Ureter (tissue), 1 donor: Measurements from ENCODE around the gene C16orf96. TPM values are rescaled to one million over a fixed set of nuclear protein-coding genes. Genes with fewer than 3 reads are reported as not detected.

Source experiments
- DNase-seq: peaks from one replicate; pipeline ENCODE4 v3.0.0-alpha.2; 2020; ENCODE audit warnings: low spot score
- total RNA-seq: library from RNA; stranded (reverse); gene quantifications from one replicate; pipeline ENCODE4 v1.2.4, GENCODE V29; 2023
- donor health status: DM: yes; HTN: yes; CAD: no.

C16orf96 gene
- total RNA-seq, 1 donor from 2014 or later = not detected

DNA sequence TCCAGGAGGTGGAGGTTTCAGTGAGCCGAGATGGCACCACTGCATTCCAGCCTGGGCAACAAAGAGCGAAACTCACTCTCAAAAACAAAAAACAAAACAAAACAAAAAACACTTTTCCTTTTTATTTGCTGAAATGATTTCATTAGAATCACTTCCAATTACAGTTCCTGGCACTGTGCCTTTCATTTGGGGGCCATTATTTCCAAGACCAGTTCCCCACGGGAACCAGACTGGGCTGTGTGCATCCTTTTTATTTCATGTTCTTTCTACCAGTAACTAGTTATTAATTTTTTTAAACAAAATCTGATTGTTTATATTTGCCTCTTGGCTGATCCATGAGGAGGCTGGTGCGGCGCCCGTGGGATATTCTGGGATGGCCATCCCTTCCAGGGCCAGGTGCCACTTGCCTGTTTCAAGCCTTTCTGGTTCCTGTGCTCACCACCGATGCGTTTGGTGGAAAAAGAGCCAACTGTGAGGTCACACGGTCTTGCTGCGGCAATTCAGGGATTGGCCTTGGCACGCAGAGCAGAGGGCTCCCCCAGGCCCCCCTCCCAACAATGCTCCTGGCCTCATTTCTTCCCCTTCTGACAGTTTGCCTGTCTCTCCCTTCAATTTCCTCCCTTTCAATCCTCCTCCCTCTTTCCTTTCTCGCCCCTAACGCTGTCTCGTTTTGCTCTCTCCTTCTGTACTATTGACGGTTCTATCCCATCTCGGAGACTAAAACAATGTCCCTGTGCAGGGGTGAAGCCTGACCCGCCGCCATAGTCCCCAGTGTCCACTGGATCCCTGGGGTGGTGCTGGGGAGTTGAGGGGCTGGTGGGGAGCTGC lies 45.1 kb downstream of the C16orf96 start:
- DNase-seq = no peak

DNA sequence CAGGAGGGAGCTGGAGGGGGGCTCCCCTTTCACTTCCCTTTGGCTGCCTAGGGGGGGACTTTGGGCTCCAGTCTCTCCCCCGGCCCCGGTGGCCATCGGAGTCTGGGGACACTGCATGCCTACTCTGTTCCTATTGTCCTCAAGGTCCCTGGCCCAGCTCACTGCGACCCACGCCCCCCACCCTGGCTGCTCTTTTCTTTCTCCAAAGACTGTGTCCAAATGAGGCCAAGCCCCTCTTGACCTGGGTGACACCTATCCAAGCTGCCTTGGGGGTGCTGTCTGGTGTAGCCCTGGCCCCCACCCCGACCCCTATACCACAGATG lies 45.7 kb downstream of the C16orf96 start:
- no peak for DNase-seq

DNA sequence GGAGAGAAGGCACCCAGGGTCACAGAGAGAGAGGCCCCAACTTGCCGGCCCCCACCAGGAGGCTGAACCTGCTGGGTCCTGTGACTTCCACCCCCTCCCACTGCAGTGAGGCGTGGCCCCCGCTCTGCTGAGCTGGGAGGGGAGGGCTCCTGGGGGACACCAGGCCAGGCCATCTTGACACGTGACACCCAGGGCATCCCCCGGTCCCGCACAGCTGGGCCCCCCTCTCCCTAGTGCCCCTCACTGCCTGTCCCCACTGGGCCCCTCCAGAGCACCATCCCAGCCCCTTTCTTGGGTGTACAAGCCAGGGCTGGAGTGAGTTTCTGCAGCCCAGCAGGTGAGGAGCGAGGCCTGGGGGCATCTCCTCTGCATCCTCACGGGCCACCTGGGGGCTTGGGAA lies 46.2 kb downstream of the C16orf96 start:
- DNase-seq = no peak

DNA sequence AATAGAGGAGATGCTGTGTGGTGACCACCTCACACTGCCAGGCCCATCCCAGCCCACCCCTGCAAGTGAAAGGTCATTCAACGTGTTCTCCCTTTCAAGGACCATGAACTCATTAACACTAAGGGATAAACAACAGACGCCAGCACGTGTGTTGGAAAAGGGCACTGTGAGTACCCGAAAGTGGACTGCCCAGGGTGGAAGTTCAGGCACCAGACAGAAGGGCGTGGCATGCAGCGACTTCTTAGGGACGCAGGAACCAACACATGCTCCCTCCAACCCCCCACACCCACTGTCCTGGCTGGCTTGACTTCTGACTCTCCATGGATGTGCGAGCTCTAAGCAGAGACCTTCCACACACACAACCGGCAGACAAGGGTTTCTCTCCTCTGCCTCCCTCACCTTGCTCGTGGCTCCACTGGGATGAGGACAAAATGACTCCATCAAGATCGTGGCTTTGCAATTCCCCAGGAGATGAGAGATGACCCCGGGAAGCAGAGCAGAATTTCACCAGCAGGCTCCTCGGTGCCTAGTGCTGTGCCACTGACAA lies 47.6 kb downstream of the C16orf96 start:
- no peak for DNase-seq

DNA sequence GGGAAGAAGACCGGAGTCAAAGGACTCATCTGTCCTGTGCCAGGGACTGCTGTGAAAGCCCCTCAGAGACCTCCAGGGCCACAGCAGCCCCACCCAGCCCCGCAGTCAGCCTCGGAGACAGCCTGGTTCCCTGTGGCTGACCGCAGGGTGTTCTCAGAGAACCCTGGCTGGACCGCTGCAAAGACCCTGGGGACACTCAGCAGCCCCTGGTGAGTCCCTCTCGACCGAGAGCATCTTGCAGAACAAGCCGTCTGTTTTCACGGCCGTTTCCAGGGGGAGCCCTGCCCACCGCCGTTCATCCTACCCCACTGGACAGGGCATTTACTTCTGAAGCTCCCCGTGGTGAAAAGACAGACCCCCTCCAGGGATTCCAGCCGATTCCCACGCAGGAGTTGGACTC lies 48.3 kb downstream of the C16orf96 start:
- DNase-seq = no peak

DNA sequence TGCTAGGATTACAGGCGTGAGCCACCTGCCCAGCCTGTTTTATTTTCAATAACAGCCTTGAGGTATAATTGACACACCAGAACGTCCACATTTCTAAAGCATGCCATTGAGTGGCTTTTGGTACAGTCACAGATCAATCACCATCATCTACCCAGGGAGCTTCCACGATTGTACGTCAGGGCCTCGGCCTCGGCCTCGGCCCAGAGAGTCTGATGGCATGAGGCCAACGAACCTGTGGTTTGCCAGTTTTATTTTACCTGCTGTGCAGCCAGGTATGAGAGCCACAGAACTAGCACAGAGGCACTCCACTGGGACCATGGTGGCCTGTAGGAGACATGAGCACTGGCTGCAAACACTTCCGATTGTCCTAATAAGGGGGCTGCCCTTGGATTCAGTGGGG lies 50.2 kb downstream of the C16orf96 start:
- DNase-seq = no peak

DNA sequence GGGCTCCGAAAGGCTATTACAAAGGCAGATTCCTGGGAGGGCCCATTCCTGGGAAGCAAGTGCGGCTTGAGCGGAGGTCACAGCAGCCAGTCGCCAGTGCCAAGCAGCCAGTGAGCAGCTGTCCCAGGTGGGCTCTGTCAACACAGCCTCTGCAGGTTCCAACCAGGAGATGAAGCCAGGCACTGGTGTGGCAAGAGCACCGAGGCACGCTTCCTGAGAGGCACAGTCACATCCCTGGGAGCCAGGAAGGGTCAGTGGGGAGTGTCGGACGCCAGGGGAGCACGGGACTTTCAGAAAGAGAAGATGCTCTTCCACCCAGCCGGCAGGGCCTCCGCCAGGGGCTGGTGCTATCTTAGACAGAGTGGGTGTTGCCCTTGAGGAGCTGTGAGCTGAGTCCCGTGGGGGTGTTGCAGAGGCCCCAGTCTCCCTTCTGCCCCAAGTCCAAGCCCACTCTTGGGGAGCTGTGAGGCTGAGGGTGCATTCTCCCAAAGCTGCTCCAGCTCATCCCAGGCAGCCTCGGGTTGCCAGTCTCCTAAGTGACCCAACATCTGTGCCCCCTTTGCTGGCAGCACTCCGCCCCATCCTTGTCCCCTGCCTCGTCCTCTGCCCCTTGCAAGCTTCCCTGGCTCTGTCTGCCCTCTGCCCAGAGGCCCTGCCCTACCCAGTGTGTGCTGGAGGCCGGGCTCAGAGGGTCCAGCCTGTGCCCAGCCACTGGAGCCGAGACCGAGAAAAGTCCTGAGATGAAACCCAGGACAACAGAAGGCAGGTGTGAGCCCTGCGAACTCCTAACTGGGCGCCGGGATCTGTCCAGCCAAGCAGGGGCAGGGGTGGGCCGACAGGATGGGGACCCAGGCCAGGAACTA lies 51.9 kb downstream of the C16orf96 start:
- DNase-seq = no peak

DNA sequence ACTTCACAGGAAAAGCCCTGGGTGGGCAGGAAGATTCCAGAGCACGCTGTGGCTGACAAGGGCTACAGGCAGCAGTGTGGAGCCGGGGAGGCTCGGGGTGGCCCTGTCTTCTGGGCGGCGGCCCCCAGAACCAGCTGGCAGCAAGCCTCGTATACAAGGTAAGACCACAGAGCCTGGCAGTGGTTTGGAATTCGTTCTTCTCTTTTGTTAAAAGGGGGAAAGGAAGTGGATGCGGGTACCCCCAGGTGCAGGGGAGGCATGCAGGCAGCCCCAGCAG lies 52.5 kb downstream of the C16orf96 start:
- no peak for DNase-seq

DNA sequence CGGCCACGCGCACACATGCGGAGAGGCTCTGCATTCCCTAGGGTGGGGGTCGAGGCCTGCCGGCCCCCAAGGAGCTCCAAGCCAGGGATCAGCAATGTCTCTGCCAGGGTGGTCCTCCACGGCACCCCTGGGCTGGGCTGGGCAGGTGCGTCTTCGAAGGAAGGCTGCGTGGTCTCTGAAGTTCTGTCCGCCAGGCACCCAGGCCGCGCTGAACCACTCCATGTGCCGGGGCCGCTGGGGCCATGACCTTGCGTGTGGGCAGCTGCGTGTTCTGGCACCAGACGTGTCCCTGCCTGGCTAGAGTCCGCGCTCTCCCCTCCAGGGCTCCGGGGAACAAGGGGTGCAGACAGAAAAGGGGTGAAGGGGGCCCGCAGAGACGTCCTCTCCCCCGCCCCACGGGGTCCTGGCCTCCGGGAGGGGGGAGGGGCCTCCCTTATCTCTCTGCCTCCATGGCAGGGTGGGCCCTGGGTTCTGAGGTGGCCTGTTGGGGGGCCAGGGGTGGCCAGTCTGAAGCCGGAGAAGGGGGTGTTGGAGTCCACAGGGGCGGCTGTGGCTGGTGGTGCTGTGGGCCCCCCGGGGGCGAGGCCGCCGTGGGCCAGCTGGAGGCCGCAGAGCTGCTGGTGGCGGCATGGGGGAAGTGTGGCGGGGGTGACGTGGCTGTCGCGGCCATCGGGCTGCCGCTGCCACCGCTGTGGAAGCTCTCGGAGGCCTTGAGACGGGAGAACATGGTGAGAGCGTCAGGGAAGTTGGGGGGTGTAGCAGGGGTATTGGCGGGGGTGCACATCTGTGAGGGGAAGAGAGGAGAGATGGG lies 53.3 kb downstream of the C16orf96 start:
- DNase-seq = no peak

DNA sequence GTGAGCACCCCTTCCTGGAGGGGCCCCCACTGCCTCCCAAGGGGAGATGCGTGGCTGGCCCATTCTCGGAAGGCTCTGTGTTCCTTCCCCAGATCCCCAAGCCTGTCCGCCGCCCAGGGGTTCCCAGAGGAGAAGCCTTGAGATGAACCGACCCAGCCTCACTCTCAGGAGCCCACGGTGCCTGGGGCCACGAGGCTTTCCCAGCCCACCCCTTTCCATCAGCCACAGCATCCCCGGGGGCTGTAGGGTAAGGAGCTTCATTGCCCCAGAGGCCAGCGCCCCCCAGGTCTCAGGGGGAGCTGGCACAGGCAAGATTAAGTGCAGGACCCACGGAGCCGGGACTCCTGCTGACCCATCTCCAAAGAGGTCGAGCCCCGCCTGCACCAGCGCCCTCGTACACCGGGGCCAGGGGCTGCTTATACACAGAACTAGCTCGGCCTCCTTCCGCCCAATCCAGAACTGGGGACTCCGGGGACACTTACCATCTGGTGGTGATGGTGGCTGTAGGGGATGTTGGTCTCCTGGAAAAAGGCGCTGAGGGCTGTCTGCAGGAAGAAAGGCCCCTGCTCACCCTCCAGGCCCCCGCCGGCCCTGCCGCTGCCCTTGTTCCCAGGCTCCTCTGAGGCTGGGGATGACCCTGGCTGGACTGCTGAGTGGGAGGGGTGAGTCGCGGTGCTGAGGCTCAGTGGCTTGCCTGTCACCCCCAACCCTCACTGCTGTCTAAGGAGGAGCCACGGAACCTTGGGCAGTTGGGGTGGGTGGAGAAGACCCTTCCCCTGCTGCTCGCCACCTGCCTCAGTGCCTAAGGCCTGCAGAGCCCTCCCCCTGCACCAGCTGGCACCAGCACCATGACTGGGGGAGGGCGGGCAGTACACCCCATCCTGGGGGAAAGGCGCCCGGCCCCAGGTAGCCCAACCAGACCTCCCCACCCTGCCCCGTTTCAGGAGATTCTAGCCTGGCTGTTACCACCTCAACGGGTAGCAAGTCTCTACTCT lies 54.2 kb downstream of the C16orf96 start:
- no peak for DNase-seq

DNA sequence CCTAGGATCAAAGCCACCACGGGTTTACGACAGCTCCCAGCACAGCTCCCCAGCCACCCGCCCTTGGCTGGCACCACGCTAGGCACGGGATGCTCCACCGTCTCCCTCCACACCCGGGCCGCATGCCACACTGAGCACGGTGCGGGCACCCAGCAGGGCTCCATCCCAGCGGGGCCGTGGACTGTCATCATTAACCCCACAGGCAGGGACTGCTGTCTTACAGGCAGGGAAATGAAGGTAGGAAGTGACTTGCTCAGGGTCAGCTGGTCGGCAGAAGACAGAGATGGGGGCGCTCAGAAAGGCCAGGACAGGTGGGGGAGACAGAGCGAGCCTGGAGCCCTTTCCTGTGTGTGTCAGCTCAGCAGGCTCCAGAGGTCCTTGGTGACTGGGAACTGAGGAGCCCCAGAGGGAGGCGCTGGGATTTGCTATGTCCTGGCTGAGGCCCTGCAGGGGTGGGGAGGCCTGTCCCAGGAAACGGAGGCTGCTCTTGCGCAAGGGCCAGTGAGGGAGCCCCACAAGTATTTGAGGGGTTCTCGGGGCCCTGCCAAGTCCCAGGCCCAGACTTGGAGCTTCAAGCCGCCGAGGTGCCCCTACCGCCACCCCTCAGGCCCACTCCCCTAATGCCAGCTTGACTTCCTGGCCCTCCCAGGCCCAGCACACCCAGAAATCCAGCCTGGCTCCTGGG lies 55.3 kb downstream of the C16orf96 start:
- no peak for DNase-seq

DNA sequence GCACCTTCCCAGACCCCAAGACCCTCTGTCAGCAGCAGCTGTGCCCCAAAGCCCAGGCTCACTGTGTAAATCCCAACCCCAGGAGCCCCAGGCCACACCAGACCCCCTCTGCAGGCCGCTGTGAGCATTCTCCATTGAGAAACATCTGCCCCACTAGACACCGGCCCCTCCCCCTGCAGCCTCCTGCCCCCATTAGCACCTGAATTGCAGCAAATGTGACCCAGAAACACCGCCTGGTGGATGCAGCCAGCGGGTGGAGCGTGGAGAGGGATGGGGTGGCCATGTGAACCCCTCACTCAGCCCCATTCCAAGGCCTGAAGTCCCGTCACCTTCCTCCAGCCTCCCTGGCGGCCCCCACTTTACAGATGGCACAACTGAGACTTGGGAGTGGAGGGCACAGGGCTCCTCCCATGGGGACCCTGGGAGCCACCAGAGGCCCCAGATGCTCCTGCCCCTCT lies 56.4 kb downstream of the C16orf96 start:
- DNase-seq = no peak

DNA sequence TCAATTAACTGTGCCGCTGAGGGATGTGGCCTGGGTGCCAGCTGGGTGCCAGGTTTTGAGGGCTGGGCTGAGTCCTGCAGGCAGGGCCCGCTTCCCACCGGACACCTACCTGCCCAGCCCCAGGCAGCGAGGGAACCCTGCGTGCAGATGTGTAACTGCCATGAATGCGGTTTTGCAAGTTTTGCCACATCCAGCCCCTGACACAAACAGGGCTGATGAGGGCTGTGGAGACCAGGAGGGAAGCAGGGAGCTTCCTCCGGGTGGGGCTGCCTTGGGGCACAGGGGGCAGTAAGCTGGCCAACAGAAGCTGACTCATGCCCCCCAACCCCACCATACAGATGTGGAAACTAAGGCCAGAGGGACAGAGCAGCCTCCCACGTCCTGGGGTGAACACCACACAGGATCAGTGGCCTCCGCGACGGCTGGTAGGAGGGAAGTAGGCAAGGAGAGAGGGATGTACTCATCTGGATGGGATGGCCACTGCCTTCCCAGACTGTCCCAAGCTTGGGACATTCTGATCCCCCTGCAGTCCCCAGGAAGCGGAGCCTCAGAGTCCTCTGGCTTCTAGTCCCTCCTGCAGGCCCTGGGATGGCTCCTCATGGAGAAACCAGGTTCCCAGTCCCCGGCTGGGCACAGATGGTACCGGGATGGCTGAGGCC lies 57.0 kb downstream of the C16orf96 start:
- DNase-seq = no peak

DNA sequence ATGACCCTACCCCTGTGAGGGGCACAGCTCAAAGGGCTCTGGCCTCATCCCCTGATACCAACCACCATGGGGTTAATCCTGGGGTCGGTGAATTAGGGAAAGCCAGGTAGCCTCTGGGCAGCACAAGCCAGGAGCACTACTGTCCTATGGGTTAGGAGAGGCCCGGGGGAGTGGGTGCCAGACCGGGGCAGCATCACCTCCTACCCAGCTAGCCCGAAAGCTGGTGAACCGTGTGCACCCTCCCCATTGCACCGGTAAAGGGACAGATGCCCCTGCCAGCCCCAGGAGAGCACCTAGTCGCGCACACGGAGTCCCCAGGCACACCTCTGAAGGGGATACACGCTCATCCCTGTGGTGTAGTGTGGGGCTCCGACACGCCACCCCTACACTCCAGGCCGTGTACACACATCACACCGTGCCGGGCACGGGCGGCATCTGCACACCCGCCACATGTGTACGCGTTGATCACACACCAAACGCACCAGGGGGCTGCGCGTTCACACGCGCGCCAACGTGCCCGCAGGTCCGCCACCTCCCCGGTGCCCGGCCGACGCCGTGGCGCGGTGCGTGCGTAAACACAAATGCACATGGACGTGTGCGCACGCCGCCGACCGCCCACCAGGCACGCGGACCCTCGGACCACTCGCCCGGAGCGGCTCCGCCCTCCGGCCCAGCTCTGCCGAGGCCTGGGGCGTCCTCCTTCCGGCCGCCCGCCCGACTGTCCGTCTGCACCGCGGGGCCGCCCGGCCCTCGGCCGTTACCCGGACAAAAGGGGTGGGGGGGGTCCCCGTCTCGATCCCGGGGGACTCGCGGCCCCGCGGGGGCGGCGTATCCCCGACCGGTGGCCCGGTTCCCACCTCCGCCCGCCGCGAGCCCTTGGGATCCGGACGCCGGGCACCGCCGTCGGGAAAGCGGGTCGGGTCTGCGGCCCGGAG lies 57.8 kb downstream of the C16orf96 start:
- no peak for DNase-seq

DNA sequence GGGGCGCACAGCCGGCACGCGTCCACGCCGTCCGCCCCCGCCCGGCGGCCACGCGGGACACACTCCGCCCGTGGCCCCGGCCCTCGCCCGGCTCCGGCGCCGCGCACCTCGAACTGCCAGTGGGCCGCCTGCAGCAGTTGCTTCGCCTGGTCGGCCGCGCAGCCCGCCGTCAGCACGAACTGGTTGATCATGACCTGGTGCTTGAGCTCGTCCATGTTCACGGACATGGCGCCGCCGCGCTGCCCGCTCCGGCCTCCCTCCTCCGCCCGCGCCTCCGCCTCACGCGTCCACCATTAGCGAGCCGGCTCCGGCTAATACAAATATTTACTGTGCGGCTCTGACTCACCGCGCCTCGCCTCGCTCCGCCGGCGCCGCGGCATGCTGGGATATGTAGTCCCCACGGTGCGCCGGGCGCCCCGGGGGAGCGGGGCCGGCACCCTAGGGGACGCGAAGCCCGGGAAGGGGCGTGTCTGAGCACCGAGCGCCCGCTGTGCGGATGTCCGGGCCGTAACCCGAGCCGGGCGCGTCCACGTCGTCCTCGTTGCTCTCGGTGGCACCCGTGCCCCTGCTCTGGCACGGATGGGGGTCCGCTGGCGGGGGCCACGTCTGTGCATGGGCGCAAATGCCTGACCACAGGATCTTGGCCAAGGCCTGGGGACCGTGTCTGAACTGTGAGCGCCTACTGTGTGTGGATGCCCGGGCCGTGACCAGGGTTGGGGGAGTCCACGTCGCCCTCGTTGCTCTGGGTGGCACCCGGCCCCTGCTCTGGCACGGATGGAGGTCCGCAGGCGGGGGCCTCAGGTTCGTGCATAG lies 58.6 kb downstream of the C16orf96 start, which contains the start of gene UBALD1:
UBALD1 (minus strand) TSS at position 318 of the 813 bp plus-strand sequence; CDS start at position 227, 91 bp downstream.
- peak; percentile 88 for DNase-seq

DNA sequence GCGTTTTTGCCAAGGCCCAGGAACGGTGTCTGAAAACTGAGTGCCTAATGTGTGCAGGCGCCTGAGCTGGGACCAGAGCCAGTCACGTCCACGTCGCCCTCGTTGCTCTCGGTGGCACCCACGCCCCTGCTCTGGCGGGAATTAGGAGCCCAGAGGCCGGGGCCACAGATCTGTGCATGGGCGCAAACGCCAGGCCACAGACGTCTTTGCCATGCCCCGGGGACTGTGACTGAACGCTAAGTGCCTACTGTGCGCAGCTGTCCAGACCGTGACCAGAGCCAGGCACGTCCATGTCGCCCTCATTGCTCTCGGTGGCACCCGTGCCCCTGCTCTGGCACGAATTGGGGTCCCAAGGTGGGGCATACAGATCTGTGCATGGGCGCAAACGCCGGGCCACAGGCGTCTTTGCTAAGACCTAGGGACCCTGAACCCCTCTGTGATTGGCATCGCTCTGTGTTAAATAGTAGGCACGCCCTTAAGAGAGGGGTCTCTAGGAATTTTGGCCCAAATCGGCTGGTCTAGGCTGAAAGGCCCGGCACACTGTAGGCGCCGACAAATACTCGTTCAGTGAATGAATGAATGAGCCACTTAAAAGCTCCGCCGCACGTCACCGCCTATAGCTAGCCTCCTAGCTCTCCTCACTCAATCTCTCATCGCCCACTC lies 59.4 kb downstream of the C16orf96 start:
- DNase-seq = peak; percentile 67
